MCF 10A (cell line): ENCODE data around the gene HP. TPM values are rescaled to one million over a fixed set of nuclear protein-coding genes. Genes with fewer than 3 reads are reported as not detected.

Experiments
- total RNA-seq: library from RNA; stranded (reverse); gene quantifications from 2 replicates; pipeline ENCODE4 v1.2.3, GENCODE V29; 2022

Gene HP
- total RNA-seq, 1 experiment from 2014 or later = not detected

Other genes with a start within 250 kb of the HP start
- 99.5 and 100 TPM in 2 replicates for gene AP1G1, start 245.7 kb upstream of the HP start, total RNA-seq
- gene ATXN1L, start 208.5 kb upstream of the HP start, total RNA-seq = 18.2 and 20.4 TPM in 2 replicates
- gene ZNF821, start 170.3 kb upstream of the HP start, total RNA-seq = 3.4 and 4.4 TPM in 2 replicates
- 127 TPM in 2 replicates for gene IST1, start 159.0 kb upstream of the HP start, total RNA-seq
- gene PKD1L3, start 54.1 kb upstream of the HP start, total RNA-seq = not detected in 2 replicates
- 13.1 and 13.5 TPM in 2 replicates for gene DHODH, start 45.8 kb upstream of the HP start, total RNA-seq
- not detected in 2 replicates for gene HPR, start 8.7 kb downstream of the HP start, total RNA-seq
- gene TXNL4B, start 39.1 kb downstream of the HP start, total RNA-seq = 17.4 and 18.6 TPM in 2 replicates
- 65.2 and 75.2 TPM in 2 replicates for gene DHX38, start 39.3 kb downstream of the HP start, total RNA-seq
- gene PMFBP1, start 117.7 kb downstream of the HP start, total RNA-seq = 1.4 TPM in 2 replicates